GM12892 (cell line): ENCODE data around the gene TXNRD3.

Source experiments
- POLR2A ChIP-seq: IDR thresholded peaks from 2 replicates; pipeline ENCODE4 v1.6.1; 2011; ENCODE audit warnings: low read depth, low read length, control low read depth
- POLR2AphosphoS5 ChIP-seq: IDR thresholded peaks from 2 replicates; pipeline ENCODE4 v1.6.1; 2011; ENCODE audit warnings: low read depth, low read length, control low read depth

- no peak for TF ChIP-seq POLR2A
- TF ChIP-seq POLR2AphosphoS5: no peak
Observed at GRCh38 chr3:126617571-126617970, 37.4 kb downstream of the TXNRD3 start.
